Measurements from ENCODE around the gene GABRD. TPM values are rescaled to one million over a fixed set of nuclear protein-coding genes. Genes with fewer than 3 reads are reported as not detected.

The GABRD gene
- total RNA-seq, 1 donor = not detected

DNA sequence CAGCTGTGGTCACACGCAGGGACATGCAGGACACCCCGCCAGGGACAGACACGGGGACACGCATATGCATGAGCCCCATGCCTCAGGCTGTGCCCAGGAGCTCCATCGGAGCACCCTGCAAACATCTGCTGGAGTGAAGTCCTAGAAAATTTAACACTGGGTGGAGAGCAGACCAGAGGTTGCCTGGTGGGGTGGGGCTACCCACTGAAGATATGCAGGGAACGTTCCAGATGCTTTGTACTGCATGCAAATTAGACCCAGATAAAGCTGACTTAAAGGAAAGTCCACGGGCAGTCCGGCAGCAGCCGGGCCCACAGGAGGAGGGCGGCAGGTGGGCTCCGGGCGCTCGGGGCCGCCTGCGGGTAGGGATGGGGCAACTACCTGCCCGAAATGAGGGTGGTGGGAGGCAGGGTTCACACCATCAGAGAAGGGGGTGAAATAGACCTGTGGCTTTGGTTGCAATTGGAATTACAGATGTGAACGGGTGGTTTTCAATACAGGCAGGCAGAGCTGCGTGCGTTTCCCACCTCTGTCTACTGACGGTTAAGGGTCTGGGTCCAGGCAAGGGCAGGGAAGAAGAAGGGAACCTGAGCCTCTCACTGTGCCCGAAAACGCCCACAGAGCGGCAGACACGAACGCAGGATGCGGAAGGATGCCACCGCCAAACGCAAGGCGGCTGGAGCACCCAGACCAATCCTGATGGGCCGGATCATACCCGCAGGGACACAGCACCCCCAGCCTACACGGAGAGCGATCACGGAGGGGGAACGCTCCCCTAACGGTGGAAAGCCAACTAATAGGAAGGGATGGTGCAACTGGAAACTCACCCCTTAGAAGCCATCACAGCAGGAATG lies 36.5 kb upstream of the GABRD start:
- TF ChIP-seq, protein P1, sequence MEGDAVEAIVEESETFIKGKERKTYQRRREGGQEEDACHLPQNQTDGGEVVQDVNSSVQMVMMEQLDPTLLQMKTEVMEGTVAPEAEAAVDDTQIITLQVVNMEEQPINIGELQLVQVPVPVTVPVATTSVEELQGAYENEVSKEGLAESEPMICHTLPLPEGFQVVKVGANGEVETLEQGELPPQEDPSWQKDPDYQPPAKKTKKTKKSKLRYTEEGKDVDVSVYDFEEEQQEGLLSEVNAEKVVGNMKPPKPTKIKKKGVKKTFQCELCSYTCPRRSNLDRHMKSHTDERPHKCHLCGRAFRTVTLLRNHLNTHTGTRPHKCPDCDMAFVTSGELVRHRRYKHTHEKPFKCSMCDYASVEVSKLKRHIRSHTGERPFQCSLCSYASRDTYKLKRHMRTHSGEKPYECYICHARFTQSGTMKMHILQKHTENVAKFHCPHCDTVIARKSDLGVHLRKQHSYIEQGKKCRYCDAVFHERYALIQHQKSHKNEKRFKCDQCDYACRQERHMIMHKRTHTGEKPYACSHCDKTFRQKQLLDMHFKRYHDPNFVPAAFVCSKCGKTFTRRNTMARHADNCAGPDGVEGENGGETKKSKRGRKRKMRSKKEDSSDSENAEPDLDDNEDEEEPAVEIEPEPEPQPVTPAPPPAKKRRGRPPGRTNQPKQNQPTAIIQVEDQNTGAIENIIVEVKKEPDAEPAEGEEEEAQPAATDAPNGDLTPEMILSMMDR (IDR thresholded peaks at IDR 0.05; ENCODE audit: extremely low read depth, low read depth, low read length) = no peak
- no peaks in the 10 kb centered on the region for H3K36me3 ChIP-seq (ENCODE audit: insufficient read depth, low read length)
- H3K27ac ChIP-seq (ENCODE audit: low read depth, low read length) = no peak overlapping the region
- H3K9me3 ChIP-seq (ENCODE audit: low read depth, low read length) = no peaks in the 10 kb centered on the region
- no peaks in the 10 kb centered on the region for H4K20me1 ChIP-seq (ENCODE audit: insufficient read depth, low read length)
- no peaks in the 10 kb centered on the region for H3K79me2 ChIP-seq (ENCODE audit: insufficient read depth, low read length)
- no peak overlapping the region for H3K4me2 ChIP-seq (ENCODE audit: insufficient read depth, low read length)
- no peak overlapping the region for H2AFZ ChIP-seq (ENCODE audit: low read length)
- peak; percentile 64 for DNase-seq (ENCODE audit: insufficient read length, low spot score, missing footprints)
- no peaks in the 10 kb centered on the region for H3K27me3 ChIP-seq (ENCODE audit: insufficient read depth, low read length)
- no peaks in the 10 kb centered on the region for H3K4me1 ChIP-seq (ENCODE audit: insufficient read depth, low read length)
- H3K4me3 ChIP-seq (ENCODE audit: insufficient read depth, low read length) = no peak overlapping the region

DNA sequence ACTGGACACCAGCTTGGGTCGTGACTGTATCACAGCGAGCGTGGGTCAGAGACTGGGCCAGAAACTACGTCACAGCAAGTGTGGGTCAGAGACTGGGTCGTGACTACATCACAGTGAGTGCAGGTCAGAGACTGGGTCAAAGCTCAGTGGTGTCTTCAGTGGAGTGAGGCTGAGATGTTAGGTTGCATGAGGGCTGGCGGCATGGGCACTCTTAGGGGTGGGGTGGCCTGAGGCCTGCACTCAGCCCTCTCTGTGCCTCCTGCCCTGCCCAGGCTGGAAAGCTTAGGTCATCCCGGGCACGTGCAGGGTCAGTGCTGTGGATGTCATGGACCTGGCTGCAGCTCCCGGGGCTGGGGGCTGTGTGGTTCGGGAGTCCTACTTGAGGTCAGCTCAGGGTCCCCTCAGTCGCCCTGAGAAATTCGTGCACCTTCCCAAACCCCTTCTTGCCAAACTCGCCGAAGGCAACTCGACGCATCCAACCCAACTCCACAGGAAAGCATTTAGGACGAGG lies 34.5 kb upstream of the GABRD start:
- Histone ChIP-seq H3K9me3 (ENCODE audit: low read depth, low read length) (no peaks in the 10 kb centered on the region), H3K36me3 (ENCODE audit: insufficient read depth, low read length) (no peaks in the 10 kb centered on the region), H3K27ac (ENCODE audit: low read depth, low read length) (no peak overlapping the region), H2AFZ (ENCODE audit: low read length) (no peak overlapping the region), H3K4me3 (ENCODE audit: insufficient read depth, low read length) (no peak overlapping the region), H3K4me1 (ENCODE audit: insufficient read depth, low read length) (no peaks in the 10 kb centered on the region), H3K4me2 (ENCODE audit: insufficient read depth, low read length) (no peak overlapping the region), H3K27me3 (ENCODE audit: insufficient read depth, low read length) (no peaks in the 10 kb centered on the region), H4K20me1 (ENCODE audit: insufficient read depth, low read length) (no peaks in the 10 kb centered on the region), H3K79me2 (ENCODE audit: insufficient read depth, low read length) (no peaks in the 10 kb centered on the region)
- peak; percentile 91 for DNase-seq (ENCODE audit: insufficient read length, low spot score, missing footprints)
- TF ChIP-seq, protein P1 (IDR thresholded peaks at IDR 0.05; ENCODE audit: extremely low read depth, low read depth, low read length) = no peak

DNA sequence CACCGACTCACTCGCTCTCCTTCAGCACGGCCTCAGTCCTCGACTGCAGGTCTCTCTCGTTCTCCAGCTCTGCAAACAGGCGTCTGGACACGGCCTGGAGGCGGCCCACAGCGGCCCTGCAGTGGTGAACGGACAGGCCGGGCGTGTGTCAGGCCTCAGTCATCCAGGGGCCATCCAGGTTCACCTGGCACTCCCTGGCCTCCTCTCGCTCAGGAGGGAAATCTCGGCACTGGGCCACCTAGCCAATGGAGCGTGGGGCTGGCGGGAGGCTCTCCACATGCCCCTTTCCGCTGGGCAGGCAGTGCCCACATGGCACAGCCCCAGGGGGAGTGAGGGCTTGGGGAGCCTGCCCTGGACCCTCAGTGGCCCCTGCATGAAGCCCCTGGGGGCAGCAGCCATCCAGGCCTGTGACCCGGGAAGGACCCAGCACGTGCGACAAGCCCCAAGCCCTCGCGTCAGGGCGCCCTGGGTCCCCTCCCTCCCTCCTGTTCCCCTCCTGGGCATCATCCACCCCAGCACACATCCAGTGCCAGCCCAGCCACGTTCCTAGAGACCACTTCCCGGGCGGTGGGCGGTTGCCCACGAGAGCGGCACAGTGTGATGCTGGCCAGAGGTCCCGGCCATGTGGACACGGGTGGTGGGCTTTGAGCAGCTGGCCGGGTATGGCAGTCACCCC lies 33.6 kb upstream of the GABRD start:
- Histone ChIP-seq H3K9me3 (ENCODE audit: low read depth, low read length) (no peaks in the 10 kb centered on the region), H4K20me1 (ENCODE audit: insufficient read depth, low read length) (no peaks in the 10 kb centered on the region), H3K27ac (ENCODE audit: low read depth, low read length) (no peak overlapping the region), H3K36me3 (ENCODE audit: insufficient read depth, low read length) (no peaks in the 10 kb centered on the region), H3K27me3 (ENCODE audit: insufficient read depth, low read length) (peaks cover under 1% of the 10 kb centered on the region), H3K79me2 (ENCODE audit: insufficient read depth, low read length) (no peaks in the 10 kb centered on the region), H3K4me2 (ENCODE audit: insufficient read depth, low read length) (no peak overlapping the region), H2AFZ (ENCODE audit: low read length) (no peak overlapping the region), H3K4me3 (ENCODE audit: insufficient read depth, low read length) (no peak overlapping the region), H3K4me1 (ENCODE audit: insufficient read depth, low read length) (no peaks in the 10 kb centered on the region)
- TF ChIP-seq, protein P1 (IDR thresholded peaks at IDR 0.05; ENCODE audit: extremely low read depth, low read depth, low read length) = no peak
- peak; percentile 86 for DNase-seq (ENCODE audit: insufficient read length, low spot score, missing footprints)

Measured in osteoblast (primary cell).